Prostate gland (tissue), 2 donors: ENCODE results near the gene HIPK3.

Experiments used
- POLR2A ChIP-seq: fragments of 450-650 bp; IDR thresholded peaks from one replicate; pipeline ENCODE4 v1.6.1; 2016; ENCODE audit warnings: antibody characterized with exemption, mild to moderate bottlenecking
- POLR2AphosphoS5 ChIP-seq: sonication (generic); formaldehyde crosslinking; IDR thresholded peaks from one replicate; pipeline ENCODE4 v1.6.1; 2017; ENCODE audit warnings: antibody characterized with exemption
- TF ChIP-seq, protein P1 (sequence below), 4 experiments: fragments of 200-600 bp in 2 of 4; fragments of 450-650 bp in 2 of 4; sonication (generic) in 2 of 4; IDR thresholded peaks; 1 replicate in 3 of 4; 2 replicates in 1 of 4; pipeline ENCODE4 v1.5.1; 2016 to 2019; ENCODE audit warnings: antibody characterized with exemption in 4 of 4, mild to moderate bottlenecking in 2 of 4, moderate library complexity in 2 of 4

DNA sequence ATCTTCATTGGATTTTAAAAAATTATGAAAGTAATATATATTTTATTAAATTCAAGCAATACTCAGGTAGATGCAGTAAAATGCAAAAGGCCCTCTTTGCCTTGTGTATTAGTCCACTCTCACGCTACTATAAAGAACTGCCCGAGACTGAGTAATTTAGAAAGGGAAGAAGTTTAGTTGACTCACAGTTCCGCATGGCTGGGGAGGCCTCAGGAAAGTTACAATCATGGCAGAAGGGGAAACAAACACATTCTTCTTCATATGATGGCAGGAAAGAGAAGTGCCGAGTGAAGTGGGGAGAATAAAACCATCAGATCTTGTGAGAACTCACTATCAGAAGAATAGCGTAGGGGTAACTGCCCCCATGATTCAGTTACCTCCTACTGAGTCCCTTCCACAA is 130.8 kb downstream of the HIPK3 start:
- TF ChIP-seq, protein P1, sequence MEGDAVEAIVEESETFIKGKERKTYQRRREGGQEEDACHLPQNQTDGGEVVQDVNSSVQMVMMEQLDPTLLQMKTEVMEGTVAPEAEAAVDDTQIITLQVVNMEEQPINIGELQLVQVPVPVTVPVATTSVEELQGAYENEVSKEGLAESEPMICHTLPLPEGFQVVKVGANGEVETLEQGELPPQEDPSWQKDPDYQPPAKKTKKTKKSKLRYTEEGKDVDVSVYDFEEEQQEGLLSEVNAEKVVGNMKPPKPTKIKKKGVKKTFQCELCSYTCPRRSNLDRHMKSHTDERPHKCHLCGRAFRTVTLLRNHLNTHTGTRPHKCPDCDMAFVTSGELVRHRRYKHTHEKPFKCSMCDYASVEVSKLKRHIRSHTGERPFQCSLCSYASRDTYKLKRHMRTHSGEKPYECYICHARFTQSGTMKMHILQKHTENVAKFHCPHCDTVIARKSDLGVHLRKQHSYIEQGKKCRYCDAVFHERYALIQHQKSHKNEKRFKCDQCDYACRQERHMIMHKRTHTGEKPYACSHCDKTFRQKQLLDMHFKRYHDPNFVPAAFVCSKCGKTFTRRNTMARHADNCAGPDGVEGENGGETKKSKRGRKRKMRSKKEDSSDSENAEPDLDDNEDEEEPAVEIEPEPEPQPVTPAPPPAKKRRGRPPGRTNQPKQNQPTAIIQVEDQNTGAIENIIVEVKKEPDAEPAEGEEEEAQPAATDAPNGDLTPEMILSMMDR (IDR thresholded peaks at IDR 0.05) = no peak
- TF ChIP-seq POLR2A (no peak), POLR2AphosphoS5 (no peak)
